DND-41 (cell line): ENCODE results near the gene MYO1E.

ENCODE experiments used
- ATAC-seq: fragments of 200-7000 bp; cut with Tn5 transposase; 3 replicates; pipeline ENCODE4 v1.9.1; 2021; ENCODE audit warnings: low read depth; ENCODE audit not compliant: insufficient read depth
- DNase-seq: peaks from one replicate; pipeline ENCODE4 v3.0.0-alpha.2; 2020
- H2AFZ ChIP-seq: 2 replicates; pipeline ENCODE4 v1.6.0; 2012; ENCODE audit warnings: low read depth, low read length
- H3K27ac ChIP-seq: 2 replicates; pipeline ENCODE4 v1.5.1; 2012; ENCODE audit warnings: low read length, inconsistent platforms
- H3K27me3 ChIP-seq: fragments of 200-600 bp; sonication (generic); 2 replicates; pipeline ENCODE4 v1.6.0; 2012; ENCODE audit warnings: low read length, mild to moderate bottlenecking, inconsistent platforms; ENCODE audit not compliant: insufficient read depth, poor library complexity
- H3K36me3 ChIP-seq: 2 replicates; pipeline ENCODE4 v1.5.1; 2012; ENCODE audit warnings: low read length, inconsistent platforms; ENCODE audit not compliant: insufficient read depth
- H3K4me1 ChIP-seq: 2 replicates; pipeline ENCODE4 v1.5.1; 2012; ENCODE audit warnings: mild to moderate bottlenecking, low read length; ENCODE audit not compliant: insufficient read depth
- H3K4me2 ChIP-seq: 2 replicates; pipeline ENCODE4 v1.6.0; 2012; ENCODE audit warnings: mild to moderate bottlenecking, moderate library complexity, low read length, inconsistent platforms; ENCODE audit not compliant: insufficient read depth
- H3K4me3 ChIP-seq, 2 experiments: fragments of 200-600 bp in 1 of 2; shearing (Covaris generic) in 1 of 2; 2 replicates each; pipeline ENCODE4 v1.5.1; 2012 to 2016; ENCODE audit warnings: inconsistent platforms in 2 of 2, low read length in 2 of 2, mild to moderate bottlenecking in 2 of 2, low read depth in 1 of 2, moderate library complexity in 1 of 2
- H3K79me2 ChIP-seq: 2 replicates; pipeline ENCODE4 v1.6.0; 2012; ENCODE audit warnings: low read length, inconsistent platforms; ENCODE audit not compliant: insufficient read depth
- H3K9ac ChIP-seq: 2 replicates; pipeline ENCODE4 v1.6.0; 2012; ENCODE audit warnings: low read depth, mild to moderate bottlenecking, inconsistent platforms, low read length, moderate library complexity
- H3K9me3 ChIP-seq: 2 replicates; pipeline ENCODE4 v1.5.1; 2012; ENCODE audit warnings: low read length, moderate library complexity, mild to moderate bottlenecking, inconsistent platforms; ENCODE audit not compliant: insufficient read depth, severe bottlenecking
- H4K20me1 ChIP-seq: 2 replicates; pipeline ENCODE4 v1.6.0; 2012; ENCODE audit warnings: low read length; ENCODE audit not compliant: insufficient read depth
- EZH2 ChIP-seq: IDR thresholded peaks from 3 replicates; pipeline ENCODE4 v1.6.1; 2012; ENCODE audit warnings: borderline replicate concordance, low read depth, mild to moderate bottlenecking, moderate library complexity, low read length, inconsistent platforms; ENCODE audit not compliant: severe bottlenecking
- TF ChIP-seq, protein P1 (sequence below): IDR thresholded peaks from 2 replicates; pipeline ENCODE4 v1.5.1; 2012; ENCODE audit warnings: borderline replicate concordance, low read length, moderate library complexity, mild to moderate bottlenecking; ENCODE audit not compliant: poor library complexity, severe bottlenecking; ENCODE audit errors: extremely low read depth

MYO1E gene

DNA sequence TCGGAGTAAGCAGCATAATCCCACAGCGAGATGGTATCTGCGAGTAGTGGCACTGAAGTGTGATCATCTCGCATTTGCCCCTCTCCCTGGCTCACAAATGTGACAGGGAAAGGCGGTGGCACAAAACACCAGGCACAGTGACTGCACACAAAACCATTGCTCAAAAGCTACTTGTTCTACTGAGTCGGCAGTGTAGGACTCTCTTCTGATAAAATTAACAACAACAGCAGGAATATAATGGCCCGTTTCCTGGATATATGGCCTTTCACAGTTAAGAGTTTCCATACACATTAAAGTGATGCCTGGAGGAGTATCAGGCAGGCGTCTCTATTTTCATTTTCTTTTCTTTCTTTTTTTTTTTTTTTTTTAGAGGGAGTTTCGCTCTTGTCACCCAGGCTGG lies 69.0 kb downstream of the MYO1E start:
- Histone ChIP-seq H4K20me1 (no peaks in the 10 kb centered on the region), H3K4me3 (no peak overlapping the region), H3K4me2 (no peak overlapping the region), H3K4me1 (no peaks in the 10 kb centered on the region), H3K27me3 (peaks cover 8% of the 10 kb centered on the region), H3K9me3 (no peaks in the 10 kb centered on the region), H2AFZ (no peak overlapping the region), H3K79me2 (no peaks in the 10 kb centered on the region), H3K36me3 (no peaks in the 10 kb centered on the region), H3K9ac (no peak overlapping the region), H3K27ac (no peak overlapping the region)
- no peak for DNase-seq
- TF ChIP-seq, protein P1, sequence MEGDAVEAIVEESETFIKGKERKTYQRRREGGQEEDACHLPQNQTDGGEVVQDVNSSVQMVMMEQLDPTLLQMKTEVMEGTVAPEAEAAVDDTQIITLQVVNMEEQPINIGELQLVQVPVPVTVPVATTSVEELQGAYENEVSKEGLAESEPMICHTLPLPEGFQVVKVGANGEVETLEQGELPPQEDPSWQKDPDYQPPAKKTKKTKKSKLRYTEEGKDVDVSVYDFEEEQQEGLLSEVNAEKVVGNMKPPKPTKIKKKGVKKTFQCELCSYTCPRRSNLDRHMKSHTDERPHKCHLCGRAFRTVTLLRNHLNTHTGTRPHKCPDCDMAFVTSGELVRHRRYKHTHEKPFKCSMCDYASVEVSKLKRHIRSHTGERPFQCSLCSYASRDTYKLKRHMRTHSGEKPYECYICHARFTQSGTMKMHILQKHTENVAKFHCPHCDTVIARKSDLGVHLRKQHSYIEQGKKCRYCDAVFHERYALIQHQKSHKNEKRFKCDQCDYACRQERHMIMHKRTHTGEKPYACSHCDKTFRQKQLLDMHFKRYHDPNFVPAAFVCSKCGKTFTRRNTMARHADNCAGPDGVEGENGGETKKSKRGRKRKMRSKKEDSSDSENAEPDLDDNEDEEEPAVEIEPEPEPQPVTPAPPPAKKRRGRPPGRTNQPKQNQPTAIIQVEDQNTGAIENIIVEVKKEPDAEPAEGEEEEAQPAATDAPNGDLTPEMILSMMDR, result no peak
- ATAC-seq, result no peak

DNA sequence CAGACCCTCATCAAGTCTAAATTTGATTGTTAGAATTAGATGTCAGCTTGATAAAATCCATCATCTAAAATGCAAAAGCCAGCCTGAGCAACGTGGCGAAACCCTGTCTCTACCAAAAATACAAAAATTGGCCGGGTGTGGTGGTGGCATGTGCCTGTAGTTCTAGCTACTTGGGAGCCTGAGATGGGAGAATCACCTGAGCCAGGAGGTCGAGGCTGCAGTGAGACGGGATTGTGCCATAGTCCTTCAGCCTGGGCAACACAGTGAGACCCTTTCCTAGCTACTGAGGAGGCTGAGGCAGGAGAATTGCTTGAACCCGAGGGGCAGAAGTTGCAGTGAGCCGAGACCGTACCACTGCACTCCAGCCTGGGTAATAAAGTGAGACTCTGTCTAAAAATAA lies 69.5 kb downstream of the MYO1E start:
- no peak overlapping the region for H3K9ac ChIP-seq
- no peak overlapping the region for H3K4me3 ChIP-seq
- no peak for TF ChIP-seq EZH2
- TF ChIP-seq, protein P1, result no peak
- no peak overlapping the region for H3K27ac ChIP-seq
- H3K4me1 ChIP-seq, result no peaks in the 10 kb centered on the region
- peaks cover 8% of the 10 kb centered on the region for H3K27me3 ChIP-seq
- no peak for ATAC-seq
- no peaks in the 10 kb centered on the region for H3K79me2 ChIP-seq
- no peak for DNase-seq
- no peaks in the 10 kb centered on the region for H3K9me3 ChIP-seq
- no peaks in the 10 kb centered on the region for H3K36me3 ChIP-seq
- H4K20me1 ChIP-seq, result no peaks in the 10 kb centered on the region
- no peak overlapping the region for H2AFZ ChIP-seq
- H3K4me2 ChIP-seq, result no peak overlapping the region

DNA sequence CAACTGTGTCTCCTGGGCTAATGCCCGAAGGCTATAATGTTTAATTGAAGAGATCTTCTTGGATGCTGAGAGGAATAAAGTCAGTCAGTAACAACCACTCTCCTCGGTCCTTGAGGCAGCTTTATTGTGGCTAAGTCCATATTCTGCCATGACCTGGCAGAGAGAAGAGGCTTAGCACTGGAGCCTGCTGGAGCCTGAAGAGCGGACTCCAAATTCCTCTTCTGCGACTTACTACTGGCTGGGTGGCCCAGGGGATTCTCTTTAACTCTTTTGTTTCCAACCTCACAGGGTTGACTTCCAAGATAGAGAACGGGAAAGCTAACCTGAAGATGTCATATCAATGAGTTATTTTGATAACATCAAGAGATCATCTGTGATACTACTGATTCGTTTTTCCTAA lies 71.1 kb downstream of the MYO1E start:
- DNase-seq (no peak), ATAC-seq (no peak)
- H4K20me1 ChIP-seq, result no peaks in the 10 kb centered on the region
- TF ChIP-seq EZH2, result no peak
- TF ChIP-seq, protein P1, result no peak
- H3K4me1 ChIP-seq, result no peaks in the 10 kb centered on the region
- no peak overlapping the region for H3K4me3 ChIP-seq
- no peaks in the 10 kb centered on the region for H3K9me3 ChIP-seq
- no peak overlapping the region for H3K27ac ChIP-seq
- H3K9ac ChIP-seq, result no peak overlapping the region
- no peaks in the 10 kb centered on the region for H3K36me3 ChIP-seq
- peaks cover 5% of the 10 kb centered on the region for H3K27me3 ChIP-seq
- no peaks in the 10 kb centered on the region for H3K79me2 ChIP-seq
- H2AFZ ChIP-seq, result no peak overlapping the region
- no peak overlapping the region for H3K4me2 ChIP-seq

DNA sequence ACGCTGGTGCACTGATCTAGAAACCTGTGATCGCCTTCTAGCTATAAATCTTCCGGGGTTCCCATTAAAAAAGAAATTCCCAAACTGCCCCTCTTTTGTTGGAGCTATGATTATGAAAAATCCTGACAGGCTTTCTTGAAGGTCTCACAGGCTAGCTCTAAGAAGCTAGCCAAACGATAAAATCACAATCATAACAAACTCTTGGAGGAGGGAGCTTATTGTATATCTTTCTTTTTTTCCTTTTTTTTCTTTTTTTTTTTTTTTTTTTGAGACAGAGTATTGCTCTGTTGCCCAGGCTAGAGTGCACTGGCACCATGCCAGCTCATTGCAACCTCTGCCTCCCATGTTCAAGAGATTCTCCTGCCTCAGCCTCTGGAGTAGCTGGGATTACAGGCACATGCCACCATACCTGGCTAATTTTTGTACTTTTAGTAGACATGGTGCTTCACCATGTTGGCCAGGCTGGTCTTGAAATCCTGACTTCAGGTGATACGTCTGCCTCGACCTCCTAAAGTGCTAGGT lies 72.0 kb downstream of the MYO1E start:
- Histone ChIP-seq H3K4me2 (no peak overlapping the region), H3K27ac (no peak overlapping the region), H3K36me3 (no peaks in the 10 kb centered on the region), H3K9me3 (no peaks in the 10 kb centered on the region), H2AFZ (no peak overlapping the region), H3K9ac (no peak overlapping the region), H3K27me3 (peaks cover 5% of the 10 kb centered on the region), H3K4me3 (no peak overlapping the region), H3K4me1 (no peaks in the 10 kb centered on the region), H3K79me2 (no peaks in the 10 kb centered on the region), H4K20me1 (no peaks in the 10 kb centered on the region)
- no peak for TF ChIP-seq EZH2
- TF ChIP-seq, protein P1, result no peak
- DNase-seq (no peak), ATAC-seq (no peak)
